ENCODE results near the gene ACADSB.

DNA sequence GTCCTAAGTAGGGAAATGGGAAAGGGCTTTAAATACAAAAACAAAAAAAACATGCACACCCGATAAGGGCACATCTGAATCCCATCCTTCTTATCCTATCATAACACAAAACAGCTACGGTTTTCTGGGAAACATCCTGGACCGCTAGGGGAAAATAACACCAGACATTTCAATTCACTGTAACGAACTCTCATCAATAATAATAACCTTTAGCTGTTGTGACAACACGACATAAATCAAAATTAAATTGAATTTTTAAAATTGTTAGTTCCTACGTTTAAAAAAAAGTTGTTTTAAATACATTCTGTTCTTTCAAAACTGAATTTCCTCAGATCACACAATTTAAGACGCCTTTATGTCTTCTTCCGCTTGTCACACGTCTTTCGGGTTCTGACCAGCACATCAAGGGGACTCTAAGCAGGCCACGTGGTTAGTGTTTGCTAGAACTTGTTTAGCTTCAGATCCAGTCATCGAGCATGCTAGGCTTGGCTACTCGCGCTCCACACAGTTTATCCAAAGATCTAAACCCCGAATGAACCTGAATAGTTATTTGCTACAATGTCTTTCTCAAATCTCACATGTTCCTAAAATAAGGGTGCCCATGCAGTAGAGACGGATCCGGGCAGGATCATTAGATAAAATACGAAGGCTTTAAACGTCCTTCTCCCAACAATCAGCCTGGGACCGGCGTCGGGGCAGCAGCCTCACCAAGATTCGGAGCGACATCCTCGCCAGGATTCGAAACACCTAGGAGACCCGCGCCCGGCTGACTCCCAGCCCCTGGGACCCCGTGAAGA, 1.1 kb upstream of the ACADSB start:
- TF ChIP-seq, protein P1, sequence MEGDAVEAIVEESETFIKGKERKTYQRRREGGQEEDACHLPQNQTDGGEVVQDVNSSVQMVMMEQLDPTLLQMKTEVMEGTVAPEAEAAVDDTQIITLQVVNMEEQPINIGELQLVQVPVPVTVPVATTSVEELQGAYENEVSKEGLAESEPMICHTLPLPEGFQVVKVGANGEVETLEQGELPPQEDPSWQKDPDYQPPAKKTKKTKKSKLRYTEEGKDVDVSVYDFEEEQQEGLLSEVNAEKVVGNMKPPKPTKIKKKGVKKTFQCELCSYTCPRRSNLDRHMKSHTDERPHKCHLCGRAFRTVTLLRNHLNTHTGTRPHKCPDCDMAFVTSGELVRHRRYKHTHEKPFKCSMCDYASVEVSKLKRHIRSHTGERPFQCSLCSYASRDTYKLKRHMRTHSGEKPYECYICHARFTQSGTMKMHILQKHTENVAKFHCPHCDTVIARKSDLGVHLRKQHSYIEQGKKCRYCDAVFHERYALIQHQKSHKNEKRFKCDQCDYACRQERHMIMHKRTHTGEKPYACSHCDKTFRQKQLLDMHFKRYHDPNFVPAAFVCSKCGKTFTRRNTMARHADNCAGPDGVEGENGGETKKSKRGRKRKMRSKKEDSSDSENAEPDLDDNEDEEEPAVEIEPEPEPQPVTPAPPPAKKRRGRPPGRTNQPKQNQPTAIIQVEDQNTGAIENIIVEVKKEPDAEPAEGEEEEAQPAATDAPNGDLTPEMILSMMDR (conservative IDR thresholded peaks at IDR 0.05 in 1 of 2, IDR thresholded peaks at IDR 0.05 in 1 of 2; ENCODE audit: extremely low read depth in 1 of 2, insufficient read depth in 1 of 2, low read depth in 1 of 2, low read length in 2 of 2) = no peak
- TF ChIP-seq EZH2 (IDR thresholded peaks at IDR 0.05; ENCODE audit: borderline replicate concordance, low read length) = no peak
